B cell (primary cell): Measurements from ENCODE around the gene AP5S1. TPM values are rescaled to one million over a fixed set of nuclear protein-coding genes. Genes with fewer than 3 reads are reported as not detected.

Source experiments
- ATAC-seq: fragments of 200-7000 bp; cut with Tn5 transposase; one replicate; pipeline ENCODE4 v1.10.0; 2021; ENCODE audit warnings: low read depth, mild to moderate bottlenecking, moderate number of reproducible peaks, moderate library complexity
- CTCF ChIA-PET: fragments of 350-600 bp; sonication (Branson Sonifier 250); formaldehyde crosslinking; loops from one replicate; lab custom pipeline; 2021; ENCODE audit warnings: antibody characterized with exemption, inconsistent platforms; lab: Charles Lee
- POLR2A ChIA-PET: fragments of 350-600 bp; sonication (Branson Sonifier 250); formaldehyde crosslinking; loops from one replicate; lab custom pipeline; 2021; ENCODE audit warnings: antibody characterized with exemption; lab: Charles Lee
- DNase-seq: peaks from one replicate; pipeline ENCODE4 v3.0.0; 2013
- H2AFZ ChIP-seq: 2 replicates; pipeline ENCODE4 v1.6.1; 2012; ENCODE audit warnings: mild to moderate bottlenecking, low read depth, low read length; ENCODE audit not compliant: insufficient read depth, poor library complexity, severe bottlenecking
- H3K27ac ChIP-seq, 2 donors: 1 replicate in 1 of 2; 2 replicates in 1 of 2; pipeline ENCODE4 v1.5.1; 2012 to 2013; ENCODE audit warnings: low read length in 2 of 2, mild to moderate bottlenecking in 2 of 2, moderate library complexity in 1 of 2
- H3K27me3 ChIP-seq, 4 experiments: fragments of 200-600 bp in 1 of 4; sonication (generic) in 1 of 4; replicated peaks in 1 of 4; 1 replicate in 2 of 4; 2 replicates in 2 of 4; pipeline versions ENCODE4 v1.6.1 to v1.7.0; 2013 to 2016; ENCODE audit warnings: low read length in 3 of 4, mild to moderate bottlenecking in 2 of 4, mixed read lengths in 1 of 4, moderate library complexity in 1 of 4; ENCODE audit not compliant: insufficient read depth in 4 of 4, control insufficient read depth in 3 of 4; ENCODE audit errors: control extremely low read depth in 1 of 4
- H3K36me3 ChIP-seq, 2 experiments: replicated peaks in 1 of 2; 1 replicate in 1 of 2; 2 replicates in 1 of 2; pipeline versions ENCODE4 v1.6.1 to v1.7.1; 2013; ENCODE audit warnings: low read length in 1 of 2; ENCODE audit not compliant: insufficient read depth in 2 of 2, control insufficient read depth in 1 of 2; ENCODE audit errors: control extremely low read depth in 1 of 2, extremely low read depth in 1 of 2
- H3K4me1 ChIP-seq, 2 donors: fragments of 200-600 bp in 1 of 2; sonication (generic) in 1 of 2; 1 replicate in 1 of 2; 2 replicates in 1 of 2; pipeline versions ENCODE4 v1.5.1 to v1.6.1; 2013 to 2017; ENCODE audit warnings: low read length in 2 of 2; ENCODE audit not compliant: control insufficient read depth in 2 of 2, insufficient read depth in 2 of 2
- H3K4me2 ChIP-seq: replicated peaks from 2 replicates; pipeline ENCODE3; 2012; ENCODE audit warnings: mild to moderate bottlenecking, low read depth, low read length; ENCODE audit not compliant: poor library complexity, severe bottlenecking
- H3K4me3 ChIP-seq, 5 experiments: fragments of 200-600 bp in 1 of 5; sonication (generic) in 1 of 5; 1 replicate in 3 of 5; 2 replicates in 2 of 5; pipeline versions ENCODE4 v1.5.1 to v1.7.0; 2011 to 2016; ENCODE audit warnings: low read length in 4 of 5, mild to moderate bottlenecking in 4 of 5, low read depth in 2 of 5, control low read depth in 1 of 5, moderate library complexity in 1 of 5; ENCODE audit not compliant: insufficient read depth in 1 of 5; ENCODE audit errors: control extremely low read depth in 1 of 5, extremely low read depth in 1 of 5
- H3K79me2 ChIP-seq: fragments of 200-600 bp; sonication (generic); one replicate; pipeline ENCODE4 v1.6.0; 2016; ENCODE audit warnings: low read length; ENCODE audit not compliant: control insufficient read depth, insufficient read depth
- H3K9ac ChIP-seq: fragments of 200-600 bp; sonication (generic); 2 replicates; pipeline ENCODE4 v1.6.1; 2017; ENCODE audit warnings: mild to moderate bottlenecking, low read length, moderate library complexity
- H3K9me3 ChIP-seq, 3 donors: one replicate each; pipeline versions ENCODE4 v1.6.1 to v1.7.1; 2013; ENCODE audit warnings: low read length in 2 of 3; ENCODE audit not compliant: control insufficient read depth in 2 of 3, insufficient read depth in 1 of 3; ENCODE audit errors: control extremely low read depth in 1 of 3
- H4K20me1 ChIP-seq: 2 replicates; pipeline ENCODE4 v1.6.0; 2012; ENCODE audit warnings: mild to moderate bottlenecking, low read length; ENCODE audit not compliant: insufficient read depth, control insufficient read depth, poor library complexity, severe bottlenecking
- H3K27ac Mint-ChIP-seq: one replicate; pipeline ENCODE4 v1.8.0; 2021; ENCODE audit warnings: mixed read lengths
- H3K27me3 Mint-ChIP-seq: one replicate; pipeline ENCODE4 v1.8.0; 2021; ENCODE audit warnings: mixed read lengths
- H3K4me1 Mint-ChIP-seq: one replicate; pipeline ENCODE4 v1.8.0; 2021; ENCODE audit warnings: mixed read lengths
- H3K4me3 Mint-ChIP-seq: one replicate; pipeline ENCODE4 v1.8.0; 2021; ENCODE audit warnings: mixed read lengths
- H3K9me3 Mint-ChIP-seq: one replicate; pipeline ENCODE4 v1.8.0; 2022; ENCODE audit warnings: mixed read lengths; ENCODE audit not compliant: insufficient read depth
- CTCF ChIP-seq: fragments of 200-600 bp; IDR thresholded peaks from one replicate; pipeline ENCODE4 v1.8.0; 2022; ENCODE audit warnings: antibody characterized with exemption, mild to moderate bottlenecking
- EZH2 ChIP-seq: IDR thresholded peaks from 2 replicates; pipeline ENCODE4 v1.6.1; 2012; ENCODE audit warnings: borderline replicate concordance, low read depth, mild to moderate bottlenecking, moderate library complexity, low read length; ENCODE audit not compliant: insufficient read depth, poor library complexity, severe bottlenecking
- WGBS: methylation state at CpG from one replicate; pipeline ENCODE4 v1.1.5; 2013; ENCODE audit warnings: missing lambda C conversion rate; ENCODE audit not compliant: insufficient coverage; 5-methylcytosine and 5-hydroxymethylcytosine counted together
- intact Hi-C: fragments of 100-400 bp; cut with micrococcal nuclease; formaldehyde crosslinking; loops from one replicate; pipeline ENCODE4 v1.10.0; 2022
- polyA plus RNA-seq: library from polyadenylated mRNA; depleted of rRNA; stranded (reverse); fragments of >200 nt; gene quantifications from 2 replicates; pipeline ENCODE4 v1.2.3, GENCODE V29; 2012
- total RNA-seq, 2 donors: library from RNA; stranded (reverse); fragments of 120-200 nt in 1 of 2; gene quantifications; 1 replicate in 1 of 2; 2 replicates in 1 of 2; pipeline versions ENCODE4 v1.2.3 to v1.2.4, GENCODE V29; 2013 to 2022

The AP5S1 gene
- total and polyA plus RNA-seq, 2 donors (not counting 1 experiment from before 2014, with no cell fraction given): 9.2 to 12.6 TPM

- Histone ChIP-seq H4K20me1 (no peaks in the 10 kb centered on the region), H3K9ac (no peak overlapping the region), H3K36me3 (no peaks in the 10 kb centered on the region), H3K27ac (no peak overlapping the region), H3K79me2 (no peaks in the 10 kb centered on the region), H3K4me1 (peaks cover 14 to 22% of the 10 kb centered on the region in 2 donors), H2AFZ (no peak overlapping the region), H3K4me3 (no peak overlapping the region), H3K27me3 (no peaks in the 10 kb centered on the region), H3K9me3 (no peaks in the 10 kb centered on the region), H3K4me2 (no peak overlapping the region)
- WGBS: 60% methylated on average over 7 of the region's 9 CpGs
- peaks cover 21% of the 10 kb centered on the region for H3K4me1 Mint-ChIP-seq
- ATAC-seq: no peak
- no peak for DNase-seq
- no peak overlapping the region for H3K4me3 Mint-ChIP-seq
- TF ChIP-seq EZH2: no peak
- no peak for TF ChIP-seq CTCF
- ChIA-PET CTCF (no interaction called here), POLR2A (no interaction called here)
- no peak overlapping the region for H3K27ac Mint-ChIP-seq
- H3K9me3 Mint-ChIP-seq: no peaks in the 10 kb centered on the region
- intact Hi-C loops: no loop called here
- no peaks in the 10 kb centered on the region for H3K27me3 Mint-ChIP-seq
These were observed 4.5 kb upstream of the AP5S1 start for GRCh38 chr20:3815703-3816315.
